Smooth muscle cell (in vitro differentiated cells): ENCODE data around the gene CHST11. TPM values are rescaled to one million over a fixed set of nuclear protein-coding genes. Genes with fewer than 3 reads are reported as not detected.

Experiments
- DNase-seq: peaks from one replicate; lab custom pipeline; 2025; ENCODE audit not compliant: unreplicated experiment; lab: John Stamatoyannopoulos, UW
- H2AFZ ChIP-seq: fragments of 200-600 bp; sonication (generic); 2 replicates; pipeline ENCODE4 v1.6.0; 2016; ENCODE audit warnings: antibody characterized with exemption, low read depth, mild to moderate bottlenecking
- H3F3A ChIP-seq: fragments of 200-600 bp; sonication (generic); 2 replicates; pipeline ENCODE4 v1.6.0; 2017; ENCODE audit warnings: antibody characterized with exemption, low read depth
- H3K27ac ChIP-seq: fragments of 200-600 bp; sonication (generic); 2 replicates; pipeline ENCODE4 v1.5.1; 2016; ENCODE audit warnings: low read depth, mild to moderate bottlenecking
- H3K27me3 ChIP-seq: fragments of 200-600 bp; sonication (generic); 2 replicates; pipeline ENCODE4 v1.6.1; 2016; ENCODE audit warnings: low read depth, mild to moderate bottlenecking
- H3K36me3 ChIP-seq: fragments of 200-600 bp; sonication (generic); 2 replicates; pipeline ENCODE4 v1.5.1; 2016; ENCODE audit warnings: low read depth
- H3K4me1 ChIP-seq: fragments of 200-600 bp; sonication (generic); 2 replicates; pipeline ENCODE4 v1.5.1; 2016; ENCODE audit warnings: low read depth
- H3K4me2 ChIP-seq: fragments of 200-600 bp; sonication (generic); 2 replicates; pipeline ENCODE4 v1.6.0; 2016; ENCODE audit warnings: mild to moderate bottlenecking
- H3K4me3 ChIP-seq: fragments of 200-600 bp; sonication (generic); 2 replicates; pipeline ENCODE4 v1.5.1; 2016; ENCODE audit warnings: mild to moderate bottlenecking
- H3K79me2 ChIP-seq: fragments of 200-600 bp; sonication (generic); 2 replicates; pipeline ENCODE4 v1.6.0; 2016; ENCODE audit warnings: low read depth, mild to moderate bottlenecking
- H3K9ac ChIP-seq: fragments of 200-600 bp; sonication (generic); 2 replicates; pipeline ENCODE4 v1.6.0; 2016; ENCODE audit warnings: low read depth
- H3K9me3 ChIP-seq: fragments of 200-600 bp; sonication (generic); replicated peaks from 2 replicates; pipeline ENCODE4 v1.5.1; 2016; ENCODE audit warnings: low read depth
- H4K20me1 ChIP-seq: fragments of 200-600 bp; sonication (generic); 2 replicates; pipeline ENCODE4 v1.6.0; 2016; ENCODE audit warnings: low read depth
- CTCF ChIP-seq: fragments of 200-600 bp; sonication (generic); IDR thresholded peaks from 2 replicates; pipeline ENCODE4 v1.5.1; 2017; ENCODE audit warnings: borderline replicate concordance, mild to moderate bottlenecking, antibody characterized with exemption; ENCODE audit not compliant: insufficient read depth, poor library complexity, severe bottlenecking
- WGBS: methylation state at CpG from one replicate; pipeline ENCODE4 v1.1.7; 2016; ENCODE audit warnings: low lambda C conversion rate; 5-methylcytosine and 5-hydroxymethylcytosine counted together
- polyA plus RNA-seq: library from polyadenylated mRNA; unstranded; fragments of >200 nt; fragmentation: Nextera tagmentation; extraction: Ambion mirVana; gene quantifications from 2 replicates; pipeline ENCODE4 v1.2.1, GENCODE V29; 2016
- total RNA-seq: library from RNA; depleted of rRNA; stranded (reverse); fragments of >200 nt; gene quantifications from 2 replicates; pipeline ENCODE4 v1.2.3, GENCODE V29; 2014

CHST11 gene
- total and polyA plus RNA-seq, 2 experiments from 2014 or later: 6.9 to 10.2 TPM

DNA sequence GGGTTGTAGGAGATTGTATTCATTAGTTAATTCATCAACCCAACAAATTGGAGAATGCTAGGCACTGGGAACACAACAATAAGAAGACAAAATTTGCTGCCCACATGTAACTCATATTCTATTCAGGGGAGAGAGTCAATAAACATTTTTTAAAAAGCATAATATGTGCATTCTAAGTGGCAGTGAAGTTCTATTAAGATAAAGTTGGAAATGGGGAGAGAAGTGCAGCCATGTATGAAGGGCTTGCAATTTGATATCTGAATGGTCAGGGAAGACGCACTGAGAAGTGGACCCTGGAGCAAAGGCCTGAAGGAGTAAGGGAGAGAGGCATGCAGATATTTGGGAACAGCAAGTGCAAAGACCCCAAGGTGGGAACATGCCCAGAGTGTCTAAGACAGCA, 40.2 kb upstream of the CHST11 start:
- DNase-seq: no peak
- no peaks in the 10 kb centered on the region for H3K36me3 ChIP-seq
- H3K79me2 ChIP-seq: no peaks in the 10 kb centered on the region

DNA sequence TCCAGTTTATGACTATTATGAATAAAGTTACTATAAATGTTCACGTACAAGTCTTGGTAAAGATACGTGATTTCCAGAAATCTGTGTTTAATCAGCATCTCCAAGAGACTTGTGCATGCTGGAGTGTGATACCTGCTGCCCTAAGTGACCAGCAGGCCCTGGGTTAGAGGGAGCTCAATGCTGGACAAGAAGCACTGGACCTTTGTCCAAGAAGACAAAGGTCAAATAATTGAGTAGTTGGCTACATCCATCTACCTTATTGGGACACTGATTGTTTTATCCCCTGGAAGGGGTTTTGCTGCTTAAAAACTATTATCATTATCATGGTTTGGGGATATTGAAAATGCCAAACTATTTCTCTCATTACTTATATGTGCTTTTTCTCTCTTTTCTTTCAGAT, 37.0 kb upstream of the CHST11 start:
- 95% methylated on average over 2 of the region's 2 CpGs for WGBS
- no peak for DNase-seq
- Histone ChIP-seq H3K27ac (no peak overlapping the region), H3K79me2 (no peaks in the 10 kb centered on the region), H4K20me1 (no peaks in the 10 kb centered on the region), H3K4me1 (peaks cover 2% of the 10 kb centered on the region), H2AFZ (no peak overlapping the region), H3F3A (no peaks in the 10 kb centered on the region), H3K4me2 (no peak overlapping the region), H3K36me3 (no peaks in the 10 kb centered on the region), H3K9ac (no peak overlapping the region), H3K9me3 (no peaks in the 10 kb centered on the region), H3K27me3 (no peaks in the 10 kb centered on the region), H3K4me3 (no peak overlapping the region)
- no peak for TF ChIP-seq CTCF

More for the DNA sequence above, 40.2 kb upstream of the CHST11 start:
- Histone ChIP-seq H3F3A (no peaks in the 10 kb centered on the region), H4K20me1 (no peaks in the 10 kb centered on the region), H3K9ac (no peak overlapping the region), H3K27me3 (no peaks in the 10 kb centered on the region), H2AFZ (no peak overlapping the region), H3K27ac (no peak overlapping the region), H3K4me3 (no peak overlapping the region), H3K4me2 (no peak overlapping the region), H3K4me1 (peaks cover 10% of the 10 kb centered on the region), H3K9me3 (no peaks in the 10 kb centered on the region)
- no peak for TF ChIP-seq CTCF
- 0% methylated on average over 1 of the region's 1 CpG for WGBS

DNA sequence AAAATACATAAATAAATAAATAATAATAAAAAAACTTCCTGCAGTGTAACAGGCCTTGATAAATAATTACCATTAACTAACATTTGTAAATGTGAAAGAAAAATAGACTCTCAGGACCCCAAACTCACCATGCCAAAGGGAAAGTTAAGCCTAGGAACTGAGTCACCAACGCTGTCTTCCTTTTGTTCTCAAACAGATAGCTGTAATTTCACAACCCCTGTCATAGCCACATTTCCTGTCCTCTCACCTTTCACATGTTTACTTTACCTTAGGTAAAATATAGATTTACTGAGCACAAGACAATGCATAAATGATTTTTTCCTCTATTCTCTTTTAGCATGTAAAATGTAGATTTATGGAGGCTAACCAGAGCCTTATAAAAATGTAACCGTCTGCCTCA, 35.9 kb upstream of the CHST11 start:
- no peak for TF ChIP-seq CTCF
- H3K4me3 ChIP-seq: no peak overlapping the region
- H4K20me1 ChIP-seq: no peaks in the 10 kb centered on the region
- H3F3A ChIP-seq: no peaks in the 10 kb centered on the region
- H3K4me2 ChIP-seq: no peak overlapping the region
- no peaks in the 10 kb centered on the region for H3K36me3 ChIP-seq
- no peak for DNase-seq
- 69% methylated on average over 2 of the region's 2 CpGs for WGBS
- H3K79me2 ChIP-seq: no peaks in the 10 kb centered on the region
- no peak overlapping the region for H3K9ac ChIP-seq
- no peaks in the 10 kb centered on the region for H3K27me3 ChIP-seq
- no peak overlapping the region for H2AFZ ChIP-seq
- no peaks in the 10 kb centered on the region for H3K9me3 ChIP-seq
- H3K4me1 ChIP-seq: no peaks in the 10 kb centered on the region
- H3K27ac ChIP-seq: no peak overlapping the region

DNA sequence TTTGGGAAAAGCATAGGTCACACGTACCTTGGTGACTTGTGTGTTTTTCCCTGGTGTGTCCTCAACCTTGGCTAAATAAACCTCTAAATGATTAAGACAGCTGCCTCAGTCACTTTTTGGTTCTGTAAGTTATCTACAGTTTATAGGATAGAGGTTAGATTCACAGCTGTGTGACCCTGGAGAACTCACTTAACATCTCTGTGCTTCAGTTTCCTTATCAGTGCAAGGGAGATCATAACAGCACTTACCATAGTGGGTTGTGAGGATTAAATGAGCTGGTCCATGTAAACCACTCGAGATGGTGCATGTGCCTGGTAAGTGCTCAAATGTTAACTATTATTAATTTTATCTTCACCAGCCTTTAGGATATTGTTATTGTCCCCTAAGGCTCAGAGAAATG, 35.4 kb upstream of the CHST11 start:
- no peak overlapping the region for H2AFZ ChIP-seq
- H3F3A ChIP-seq: no peaks in the 10 kb centered on the region
- H4K20me1 ChIP-seq: no peaks in the 10 kb centered on the region
- no peaks in the 10 kb centered on the region for H3K4me1 ChIP-seq
- H3K36me3 ChIP-seq: no peaks in the 10 kb centered on the region
- H3K9me3 ChIP-seq: no peaks in the 10 kb centered on the region
- no peaks in the 10 kb centered on the region for H3K79me2 ChIP-seq
- no peak overlapping the region for H3K4me2 ChIP-seq
- H3K9ac ChIP-seq: no peak overlapping the region
- no peak for TF ChIP-seq CTCF
- no peak overlapping the region for H3K27ac ChIP-seq
- no peaks in the 10 kb centered on the region for H3K27me3 ChIP-seq
- DNase-seq: no peak
- WGBS: 91% methylated on average over 2 of the region's 2 CpGs
- H3K4me3 ChIP-seq: no peak overlapping the region
